Subcutaneous abdominal adipose tissue (tissue), 5 donors: ENCODE results near the gene LDHB.

Source experiments
- H3K27ac ChIP-seq: one replicate; pipeline ENCODE4 v1.7.0; 2013; ENCODE audit warnings: low read depth, mild to moderate bottlenecking, inconsistent platforms, low read length, moderate library complexity
- H3K27me3 ChIP-seq, 5 donors: one replicate each; pipeline ENCODE4 v1.7.0; 2013; ENCODE audit warnings: low read length in 5 of 5, inconsistent platforms in 1 of 5; ENCODE audit not compliant: control insufficient read depth in 5 of 5, insufficient read depth in 4 of 5
- H3K36me3 ChIP-seq, 5 donors: one replicate each; pipeline ENCODE4 v1.7.0; 2013; ENCODE audit warnings: low read length in 5 of 5; ENCODE audit not compliant: control insufficient read depth in 5 of 5, insufficient read depth in 5 of 5
- H3K4me1 ChIP-seq, 5 donors: one replicate each; pipeline ENCODE4 v1.7.0; 2013; ENCODE audit warnings: low read length in 5 of 5, mild to moderate bottlenecking in 3 of 5, moderate library complexity in 1 of 5; ENCODE audit not compliant: control insufficient read depth in 5 of 5, insufficient read depth in 5 of 5
- H3K4me3 ChIP-seq, 5 donors: one replicate each; pipeline ENCODE4 v1.7.0; 2013; ENCODE audit warnings: low read length in 5 of 5, low read depth in 1 of 5
- H3K9ac ChIP-seq, 5 donors: one replicate each; pipeline ENCODE4 v1.7.0; 2013; ENCODE audit warnings: low read length in 5 of 5, mild to moderate bottlenecking in 4 of 5, moderate library complexity in 3 of 5
- H3K9me3 ChIP-seq, 5 donors: one replicate each; pipeline ENCODE4 v1.7.0; 2013; ENCODE audit warnings: low read length in 5 of 5; ENCODE audit not compliant: control insufficient read depth in 5 of 5
- donor health status: healthy.
- donor health status: healthy.
- donor health status: healthy.
- donor health status: healthy.
- donor health status: healthy.

The LDHB gene

DNA sequence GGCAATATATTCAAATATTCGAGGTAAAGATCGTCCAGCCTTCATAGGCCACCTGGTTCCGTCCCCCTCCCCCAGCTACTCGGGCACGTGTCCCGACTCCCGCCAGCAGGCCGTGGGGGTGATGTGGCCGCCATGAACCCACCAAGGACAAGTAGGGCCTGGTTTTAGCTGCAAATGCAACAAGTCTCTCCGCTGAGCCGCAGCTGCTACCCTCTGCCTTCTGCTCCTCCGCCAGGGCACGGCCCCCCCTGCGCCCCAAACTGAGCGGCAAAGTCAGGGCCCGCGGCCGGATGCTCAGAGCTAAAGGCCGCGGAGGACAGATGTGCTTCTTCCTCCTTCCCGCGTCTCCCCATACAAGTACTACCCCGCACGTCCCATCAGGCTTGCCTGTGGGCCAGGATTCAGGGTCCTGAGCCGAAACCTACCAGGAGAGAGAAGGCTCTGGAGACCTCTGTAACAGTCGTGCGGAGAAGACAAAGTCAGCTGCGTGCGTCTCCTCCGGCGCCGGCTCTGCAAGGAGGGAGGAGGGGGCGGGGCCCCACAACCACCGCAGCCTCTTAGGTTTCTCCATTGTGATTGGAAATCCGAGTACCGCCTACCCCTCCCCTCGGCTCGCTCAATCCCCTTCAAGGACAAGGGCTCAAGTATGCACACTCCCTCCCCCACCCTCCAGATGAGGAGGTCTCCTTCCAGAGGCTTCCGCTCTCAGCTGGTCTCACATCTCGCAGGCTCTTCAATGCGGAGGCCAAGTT is at the start of gene LDHB:
TSS of gene LDHB (minus strand) at position 517 of the 752 bp plus-strand sequence. CDS start 3,171 bp downstream, outside the sequence.
- peak within 1 kb of the TSS; percentile 50 to 96 (median 87) for H3K9ac ChIP-seq
- H3K9me3 ChIP-seq: no peaks in the 10 kb centered on the region
- H3K27me3 ChIP-seq: no peaks in the 10 kb centered on the region
- H3K27ac ChIP-seq: peak within 1 kb of the TSS; percentile 92
- peak within 1 kb of the TSS; percentile 90 to 98 (median 93) for H3K4me3 ChIP-seq
- H3K36me3 ChIP-seq: peaks cover 14 to 20% (median 18%) of the 10 kb centered on the region in 5 donors
- peaks cover 2 to 32% (median 19%) of the 10 kb centered on the region in 5 donors for H3K4me1 ChIP-seq

GRCh38 chr12:21704847-21705246 is 47.2 kb upstream of the LDHB start:
- Histone ChIP-seq H3K4me3 (no peak overlapping the region), H3K27me3 (no peaks in the 10 kb centered on the region), H3K9me3 (no peaks in the 10 kb centered on the region), H3K4me1 (peaks cover 0 to 6% (median 0%) of the 10 kb centered on the region in 5 donors), H3K36me3 (no peaks in the 10 kb centered on the region), H3K9ac (no peak overlapping the region), H3K27ac (no peak overlapping the region)

- no peak overlapping the region for H3K4me3 ChIP-seq
- peaks cover 0 to 6% (median 4%) of the 10 kb centered on the region in 5 donors for H3K4me1 ChIP-seq
- no peak overlapping the region for H3K27ac ChIP-seq
- no peak overlapping the region for H3K9ac ChIP-seq
- H3K36me3 ChIP-seq: no peaks in the 10 kb centered on the region
- no peaks in the 10 kb centered on the region for H3K27me3 ChIP-seq
- no peaks in the 10 kb centered on the region for H3K9me3 ChIP-seq
Measured at GRCh38 chr12:21699851-21700250, 42.2 kb upstream of the LDHB start.

- Histone ChIP-seq H3K4me3 (peak overlapping the region in 4 of 5 donors; percentile 28 to 57 (median 48)), H3K9ac (no peak overlapping the region), H3K36me3 (no peaks in the 10 kb centered on the region), H3K9me3 (no peaks in the 10 kb centered on the region), H3K4me1 (peaks cover 0 to 6% (median 4%) of the 10 kb centered on the region in 5 donors), H3K27ac (no peak overlapping the region), H3K27me3 (no peaks in the 10 kb centered on the region)
Measured at GRCh38 chr12:21697904-21698630, 40.4 kb upstream of the LDHB start.

GRCh38 chr12:21696625-21697024 is 39.0 kb upstream of the LDHB start:
- Histone ChIP-seq H3K36me3 (no peaks in the 10 kb centered on the region), H3K9me3 (no peaks in the 10 kb centered on the region), H3K4me3 (no peak overlapping the region), H3K9ac (no peak overlapping the region), H3K27ac (no peak overlapping the region), H3K27me3 (no peaks in the 10 kb centered on the region), H3K4me1 (peaks cover 0 to 6% (median 4%) of the 10 kb centered on the region in 5 donors)

GRCh38 chr12:21695986-21696385 is 38.3 kb upstream of the LDHB start:
- peaks cover 0 to 6% (median 4%) of the 10 kb centered on the region in 5 donors for H3K4me1 ChIP-seq
- H3K4me3 ChIP-seq: no peak overlapping the region
- no peaks in the 10 kb centered on the region for H3K27me3 ChIP-seq
- no peaks in the 10 kb centered on the region for H3K36me3 ChIP-seq
- no peak overlapping the region for H3K9ac ChIP-seq
- no peak overlapping the region for H3K27ac ChIP-seq
- H3K9me3 ChIP-seq: no peaks in the 10 kb centered on the region

GRCh38 chr12:21694660-21695059 is 37.0 kb upstream of the LDHB start:
- Histone ChIP-seq H3K4me1 (peaks cover 0 to 6% (median 4%) of the 10 kb centered on the region in 5 donors), H3K9ac (no peak overlapping the region), H3K9me3 (no peaks in the 10 kb centered on the region), H3K36me3 (no peaks in the 10 kb centered on the region), H3K27me3 (no peaks in the 10 kb centered on the region), H3K4me3 (no peak overlapping the region), H3K27ac (no peak overlapping the region)

DNA sequence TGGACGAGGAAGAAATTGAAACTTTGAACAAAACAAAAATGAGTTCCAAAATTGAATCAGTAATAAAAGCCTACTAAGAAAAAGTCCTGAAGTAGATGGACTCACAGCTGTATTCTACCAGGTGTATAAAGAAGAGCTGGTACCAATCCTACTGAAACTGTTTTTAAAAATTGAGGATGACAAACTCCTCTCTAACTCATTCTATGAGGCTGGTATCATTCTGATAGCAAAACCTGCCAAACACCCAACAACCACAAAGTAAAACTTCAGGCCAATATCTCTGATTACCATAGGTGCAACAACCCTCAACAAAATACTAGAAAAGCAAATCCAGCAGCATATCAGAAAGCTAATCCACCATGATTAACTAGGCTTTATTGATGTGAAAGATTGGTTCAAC is 33.9 kb upstream of the LDHB start:
- Histone ChIP-seq H3K9me3 (no peaks in the 10 kb centered on the region), H3K27ac (no peak overlapping the region), H3K4me1 (no peaks in the 10 kb centered on the region), H3K36me3 (no peaks in the 10 kb centered on the region), H3K27me3 (no peaks in the 10 kb centered on the region), H3K9ac (no peak overlapping the region), H3K4me3 (no peak overlapping the region)

DNA sequence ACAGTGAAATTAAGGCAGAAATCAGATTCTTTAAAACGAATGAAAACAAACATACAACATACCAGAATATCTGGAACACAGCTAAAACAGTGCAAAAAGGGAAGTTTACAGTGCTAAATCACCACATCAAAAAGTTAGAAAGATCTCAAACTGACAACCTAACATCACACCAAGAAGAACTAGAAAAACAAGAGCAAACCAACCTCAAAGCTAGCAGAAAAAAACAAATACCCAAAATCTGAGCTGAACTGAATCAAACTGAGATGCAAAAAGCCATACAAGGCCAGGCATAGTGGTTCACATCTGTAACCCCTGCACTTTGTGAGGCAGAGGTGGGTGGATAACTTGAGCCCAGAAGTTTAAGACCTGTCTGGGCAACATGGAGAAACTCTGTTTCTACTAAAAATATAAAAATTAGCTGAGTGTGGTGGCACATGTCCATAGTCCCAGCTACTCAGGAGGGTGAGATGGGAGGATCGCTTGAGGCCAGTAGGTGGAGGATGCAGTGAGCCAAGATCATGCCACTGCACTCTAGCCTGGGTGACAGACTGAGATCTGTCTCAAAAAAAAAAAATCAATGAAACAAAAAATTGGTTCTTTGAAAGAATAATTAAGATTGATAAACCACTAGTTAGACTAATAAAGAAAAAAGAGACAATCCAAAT is 33.2 kb upstream of the LDHB start:
- Histone ChIP-seq H3K9ac (no peak overlapping the region), H3K27me3 (no peaks in the 10 kb centered on the region), H3K27ac (no peak overlapping the region), H3K4me1 (no peaks in the 10 kb centered on the region), H3K4me3 (no peak overlapping the region), H3K9me3 (no peaks in the 10 kb centered on the region), H3K36me3 (no peaks in the 10 kb centered on the region)

DNA sequence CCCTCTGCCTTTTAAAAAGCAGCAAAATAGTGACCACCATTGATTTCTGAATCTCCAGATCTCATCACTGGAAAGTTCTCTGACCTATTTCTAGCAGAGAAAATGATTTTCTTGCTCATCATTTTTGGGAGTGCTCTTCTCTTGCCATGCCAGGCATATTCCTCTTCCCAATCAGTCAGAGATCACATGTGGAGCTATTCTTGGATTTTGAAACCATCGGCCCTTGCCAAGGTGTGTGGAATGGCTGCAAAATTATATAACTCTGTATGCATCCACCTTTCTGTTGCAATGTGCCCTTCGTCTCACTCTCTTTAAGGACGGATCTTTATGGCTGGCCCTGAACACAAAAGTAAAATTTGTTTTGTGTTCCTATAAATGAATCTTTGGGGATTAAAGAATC is 25.5 kb upstream of the LDHB start:
- Histone ChIP-seq H3K9ac (no peak overlapping the region), H3K4me3 (no peak overlapping the region), H3K36me3 (no peaks in the 10 kb centered on the region), H3K27me3 (no peaks in the 10 kb centered on the region), H3K9me3 (no peaks in the 10 kb centered on the region), H3K27ac (no peak overlapping the region), H3K4me1 (peaks cover 0 to 10% (median 3%) of the 10 kb centered on the region in 5 donors)
